ENCODE results near the gene HP1BP3.

DNA sequence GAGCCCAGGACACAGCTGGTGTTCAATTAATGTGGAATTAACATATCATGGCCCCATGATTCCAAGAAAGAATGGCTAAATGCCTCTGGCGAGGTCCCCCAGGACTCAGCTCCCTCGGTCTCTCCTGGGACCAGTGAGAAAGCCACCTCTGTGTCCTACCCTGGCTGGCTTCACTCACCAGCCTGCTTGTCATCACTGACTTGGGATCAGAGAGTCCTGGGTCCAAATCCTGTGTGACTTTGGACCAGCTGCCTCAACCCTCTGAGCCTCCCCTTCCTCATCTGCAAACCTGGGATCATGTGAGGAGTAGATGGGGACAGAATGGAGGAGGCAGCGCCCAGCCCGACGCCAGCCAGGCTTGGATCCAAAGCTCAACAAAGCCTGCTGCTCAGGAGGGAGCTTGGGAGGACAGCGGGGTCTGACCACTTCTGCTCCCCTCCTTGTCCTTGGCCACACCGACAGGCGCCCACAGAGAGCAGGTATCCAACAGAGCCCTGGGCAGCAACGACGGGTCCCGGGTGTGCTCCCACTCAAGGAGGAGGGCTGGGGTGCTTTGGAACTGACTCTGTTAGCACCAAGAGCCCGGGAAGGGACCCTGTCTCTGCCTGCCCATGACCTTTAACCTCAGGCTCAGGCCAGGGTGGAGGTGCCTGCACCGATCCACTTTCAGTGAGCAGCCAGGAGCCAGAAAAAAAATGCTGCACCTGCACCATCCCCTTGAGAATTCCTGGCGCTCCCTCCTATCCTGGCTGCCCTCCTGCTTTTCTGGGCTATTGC is 57.8 kb downstream of the HP1BP3 start:
- TF ChIP-seq, protein P1, sequence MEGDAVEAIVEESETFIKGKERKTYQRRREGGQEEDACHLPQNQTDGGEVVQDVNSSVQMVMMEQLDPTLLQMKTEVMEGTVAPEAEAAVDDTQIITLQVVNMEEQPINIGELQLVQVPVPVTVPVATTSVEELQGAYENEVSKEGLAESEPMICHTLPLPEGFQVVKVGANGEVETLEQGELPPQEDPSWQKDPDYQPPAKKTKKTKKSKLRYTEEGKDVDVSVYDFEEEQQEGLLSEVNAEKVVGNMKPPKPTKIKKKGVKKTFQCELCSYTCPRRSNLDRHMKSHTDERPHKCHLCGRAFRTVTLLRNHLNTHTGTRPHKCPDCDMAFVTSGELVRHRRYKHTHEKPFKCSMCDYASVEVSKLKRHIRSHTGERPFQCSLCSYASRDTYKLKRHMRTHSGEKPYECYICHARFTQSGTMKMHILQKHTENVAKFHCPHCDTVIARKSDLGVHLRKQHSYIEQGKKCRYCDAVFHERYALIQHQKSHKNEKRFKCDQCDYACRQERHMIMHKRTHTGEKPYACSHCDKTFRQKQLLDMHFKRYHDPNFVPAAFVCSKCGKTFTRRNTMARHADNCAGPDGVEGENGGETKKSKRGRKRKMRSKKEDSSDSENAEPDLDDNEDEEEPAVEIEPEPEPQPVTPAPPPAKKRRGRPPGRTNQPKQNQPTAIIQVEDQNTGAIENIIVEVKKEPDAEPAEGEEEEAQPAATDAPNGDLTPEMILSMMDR (IDR thresholded peaks at IDR 0.05) = no peak
- TF ChIP-seq POLR2A (IDR thresholded peaks at IDR 0.05) (no peak), EP300 (IDR thresholded peaks at IDR 0.05) (no peak), POLR2AphosphoS5 (IDR thresholded peaks at IDR 0.05) (no peak)

All from suprapubic skin (tissue), 4 donors.